Psoas muscle (tissue), 8 donors: Measurements from ENCODE around the gene TGM6. TPM values are rescaled to one million over a fixed set of nuclear protein-coding genes. Genes with fewer than 3 reads are reported as not detected.

ENCODE experiments used
- ATAC-seq, 4 donors: fragments of 200-7000 bp; cut with Tn5 transposase; one replicate each; pipeline ENCODE4 v1.9.1; 2020; ENCODE audit warnings: moderate library complexity in 3 of 4, mild to moderate bottlenecking in 2 of 4
- DNase-seq, 2 donors: peaks; one replicate each; pipeline ENCODE4 v3.0.0-alpha.2; 2020
- H3K27ac ChIP-seq: fragments of 200-600 bp; one replicate; pipeline ENCODE4 v1.8.0; 2022
- H3K27me3 ChIP-seq, 3 donors: fragments of 200-600 bp in 1 of 3; one replicate each; pipeline versions ENCODE4 v1.6.1 to v1.8.0; 2013 to 2022; ENCODE audit warnings: low read length in 2 of 3, mild to moderate bottlenecking in 2 of 3, moderate library complexity in 1 of 3; ENCODE audit not compliant: insufficient read depth in 3 of 3
- H3K36me3 ChIP-seq, 2 donors: fragments of 200-600 bp in 1 of 2; one replicate each; pipeline versions ENCODE4 v1.6.1 to v1.8.0; 2013 to 2022; ENCODE audit warnings: low read depth in 1 of 2, mild to moderate bottlenecking in 1 of 2, moderate library complexity in 1 of 2; ENCODE audit not compliant: insufficient read depth in 1 of 2
- H3K4me1 ChIP-seq: fragments of 200-600 bp; one replicate; pipeline ENCODE4 v1.8.0; 2022
- H3K4me3 ChIP-seq: fragments of 200-600 bp; one replicate; pipeline ENCODE4 v1.8.0; 2022; ENCODE audit warnings: mild to moderate bottlenecking
- H3K9me3 ChIP-seq: fragments of 200-600 bp; one replicate; pipeline ENCODE4 v1.8.0; 2022
- WGBS, 3 donors: extraction: QIAGEN DNeasy Blood & Tissue Kit; methylation state at CpG; one replicate each; pipeline versions ENCODE4 v1.1.6 to v1.1.7; 2013; 5-methylcytosine and 5-hydroxymethylcytosine counted together
- intact Hi-C, 2 donors: fragments of 100-400 bp; cut with DNase I; formaldehyde crosslinking; loops; one replicate each; pipeline versions ENCODE4 v1.11.0 to v1.14.2; 2022
- polyA plus RNA-seq, 3 donors: library from polyadenylated mRNA; stranded (reverse); fragments of 200-250 nt; gene quantifications; one replicate each; pipeline ENCODE4 v1.2.3, GENCODE V29; 2013
- total RNA-seq, 4 donors: library from RNA; stranded (reverse); fragmentation: NEBNext Ultra II Directional in 2 of 4; extraction: Animal tissue kit (Norgen Biotek cat#: 25700) in 2 of 4; gene quantifications; one replicate each; pipeline versions ENCODE4 v1.2.1 to v1.2.4, GENCODE V29; 2021 to 2023
- TF ChIP-seq, protein P1 (sequence below): fragments of 200-600 bp; IDR thresholded peaks from one replicate; pipeline ENCODE4 v1.8.0; 2022; ENCODE audit warnings: antibody characterized with exemption
- donor health status: healthy with polysubstance abuse.
- donor health status: DM: no; HTN: no; CAD: no; lungs with moderate emphysema.
- donor health status: Bipolar disorder and iron deficiency.
- donor health status: healthy.
- donor health status: DM: yes; HTN: yes; CAD: no.
- donor health status: DM: no; HTN: no; CAD: no.
- donor health status: DM: no; HTN: no; CAD: no.
- donor health status: DM: yes; HTN: yes; CAD: no.

Gene TGM6
- total and polyA plus RNA-seq, 7 donors, result not detected

DNA sequence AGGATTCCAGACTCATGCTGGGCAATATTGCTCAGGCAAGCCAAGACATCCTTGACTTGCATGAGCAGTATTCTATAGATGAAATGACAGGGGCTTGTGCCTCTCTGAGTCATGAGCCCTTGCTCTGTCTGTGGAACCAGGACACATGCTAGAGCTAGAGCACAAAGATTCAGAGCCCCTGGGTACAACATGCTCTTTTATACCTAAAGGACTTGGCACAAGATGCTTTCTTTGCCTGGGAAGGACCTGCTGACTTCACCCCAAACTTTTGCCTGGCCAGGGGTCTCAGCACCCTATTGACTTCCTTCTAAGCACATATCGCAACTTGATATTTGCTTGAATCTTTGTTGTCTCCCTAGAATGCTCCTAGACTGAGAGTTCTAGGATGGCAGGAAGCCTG is 27.4 kb downstream of the TGM6 start:
- no peaks in the 10 kb centered on the region for H3K36me3 ChIP-seq
- 93 to 95% (median 93%) methylated on average over 1 of the region's 1 CpG for WGBS, 3 donors
- no peaks in the 10 kb centered on the region for H3K4me1 ChIP-seq
- no peak overlapping the region for H3K27ac ChIP-seq
- ATAC-seq (no peak), DNase-seq (no peak)
- H3K4me3 ChIP-seq, result no peak overlapping the region
- intact Hi-C loops, result no loop called here
- no peaks in the 10 kb centered on the region for H3K9me3 ChIP-seq
- H3K27me3 ChIP-seq, result peaks cover 0 to 2% (median 0%) of the 10 kb centered on the region in 3 donors
- TF ChIP-seq, protein P1, sequence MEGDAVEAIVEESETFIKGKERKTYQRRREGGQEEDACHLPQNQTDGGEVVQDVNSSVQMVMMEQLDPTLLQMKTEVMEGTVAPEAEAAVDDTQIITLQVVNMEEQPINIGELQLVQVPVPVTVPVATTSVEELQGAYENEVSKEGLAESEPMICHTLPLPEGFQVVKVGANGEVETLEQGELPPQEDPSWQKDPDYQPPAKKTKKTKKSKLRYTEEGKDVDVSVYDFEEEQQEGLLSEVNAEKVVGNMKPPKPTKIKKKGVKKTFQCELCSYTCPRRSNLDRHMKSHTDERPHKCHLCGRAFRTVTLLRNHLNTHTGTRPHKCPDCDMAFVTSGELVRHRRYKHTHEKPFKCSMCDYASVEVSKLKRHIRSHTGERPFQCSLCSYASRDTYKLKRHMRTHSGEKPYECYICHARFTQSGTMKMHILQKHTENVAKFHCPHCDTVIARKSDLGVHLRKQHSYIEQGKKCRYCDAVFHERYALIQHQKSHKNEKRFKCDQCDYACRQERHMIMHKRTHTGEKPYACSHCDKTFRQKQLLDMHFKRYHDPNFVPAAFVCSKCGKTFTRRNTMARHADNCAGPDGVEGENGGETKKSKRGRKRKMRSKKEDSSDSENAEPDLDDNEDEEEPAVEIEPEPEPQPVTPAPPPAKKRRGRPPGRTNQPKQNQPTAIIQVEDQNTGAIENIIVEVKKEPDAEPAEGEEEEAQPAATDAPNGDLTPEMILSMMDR, result no peak

DNA sequence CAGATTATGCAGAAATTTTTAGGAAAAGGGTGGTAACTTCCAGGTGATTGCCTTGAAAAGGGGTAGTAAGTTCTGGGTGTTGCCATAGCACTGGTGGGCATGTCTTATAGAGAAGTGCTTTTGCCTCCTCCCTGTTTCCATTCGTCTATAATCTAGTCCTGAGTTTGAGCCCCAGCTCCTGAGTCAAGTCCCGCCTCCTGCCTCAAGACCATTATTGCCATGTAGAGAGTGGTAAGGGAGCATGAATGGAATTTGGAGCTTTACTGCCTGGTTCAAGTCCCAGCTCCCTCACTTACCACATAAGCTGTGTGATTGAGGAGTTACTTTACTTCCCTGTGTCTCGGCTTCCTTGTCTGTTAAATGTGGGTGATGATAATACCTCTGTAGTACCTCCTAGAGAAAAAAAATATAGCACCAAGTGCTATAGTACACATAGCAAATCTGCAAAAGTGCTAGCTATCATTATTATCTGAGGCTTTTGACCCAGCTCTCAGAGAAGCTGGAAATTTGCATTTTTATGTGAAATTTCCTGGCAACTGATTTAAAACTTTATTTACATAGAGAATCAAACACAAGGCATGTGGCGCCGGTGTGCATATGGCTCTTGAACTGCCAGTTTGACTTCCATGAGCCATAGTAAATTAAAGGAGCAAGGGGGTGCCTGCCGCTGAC is 36.0 kb downstream of the TGM6 start:
- no peaks in the 10 kb centered on the region for H3K4me1 ChIP-seq
- H3K27me3 ChIP-seq, result peaks cover 0 to 11% (median 1%) of the 10 kb centered on the region in 3 donors
- ATAC-seq (no peak), DNase-seq (no peak)
- no peak overlapping the region for H3K27ac ChIP-seq
- H3K4me3 ChIP-seq, result no peak overlapping the region
- TF ChIP-seq, protein P1, result no peak
- H3K9me3 ChIP-seq, result no peaks in the 10 kb centered on the region
- intact Hi-C loops, result no loop called here
- 73 to 78% (median 76%) methylated on average over 6 of the region's 6 CpGs for WGBS, 3 donors
- no peaks in the 10 kb centered on the region for H3K36me3 ChIP-seq

DNA sequence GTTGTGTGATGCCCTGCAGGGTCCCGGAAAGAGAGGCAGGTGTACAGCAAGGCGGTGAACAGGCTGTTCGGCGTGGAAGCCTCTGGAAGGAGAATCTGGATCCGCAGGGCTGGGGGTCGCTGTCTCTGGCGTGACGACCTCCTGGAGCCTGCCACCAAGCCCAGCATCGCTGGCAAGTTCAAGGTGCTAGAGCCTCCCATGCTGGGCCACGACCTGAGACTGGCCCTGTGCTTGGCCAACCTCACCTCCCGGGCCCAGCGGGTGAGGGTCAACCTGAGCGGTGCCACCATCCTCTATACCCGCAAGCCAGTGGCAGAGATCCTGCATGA is 36.5 kb downstream of the TGM6 start:
- Histone ChIP-seq H3K36me3 (no peaks in the 10 kb centered on the region), H3K4me1 (no peaks in the 10 kb centered on the region), H3K27ac (no peak overlapping the region), H3K4me3 (no peak overlapping the region), H3K27me3 (peaks cover 0 to 11% (median 1%) of the 10 kb centered on the region in 3 donors), H3K9me3 (no peaks in the 10 kb centered on the region)
- WGBS, 3 donors, result 84 to 87% (median 86%) methylated on average over 14 of the region's 14 CpGs
- DNase-seq (no peak), ATAC-seq (no peak)
- intact Hi-C loops, result no loop called here
- TF ChIP-seq, protein P1, result no peak

DNA sequence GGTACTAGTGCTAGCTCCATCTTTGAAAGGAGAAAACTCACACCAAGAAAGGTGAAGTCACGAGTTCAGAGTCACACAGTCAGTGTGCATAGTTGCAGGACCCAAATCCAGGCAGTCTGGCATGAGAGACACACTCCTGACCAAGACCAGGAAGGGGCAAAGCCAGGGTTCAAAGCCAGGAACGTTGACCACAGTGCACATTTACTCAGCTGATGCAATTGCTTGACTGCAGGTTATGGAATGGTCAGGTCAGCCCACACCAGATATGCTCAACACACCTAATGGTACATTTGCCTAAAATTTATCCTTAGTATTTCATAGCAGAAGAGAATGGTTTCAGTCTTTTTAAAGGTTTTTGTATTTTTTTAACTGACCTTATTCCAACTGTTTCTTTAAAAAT is 37.7 kb downstream of the TGM6 start:
- Histone ChIP-seq H3K36me3 (no peaks in the 10 kb centered on the region), H3K27me3 (peaks cover 0 to 11% (median 1%) of the 10 kb centered on the region in 3 donors), H3K9me3 (no peaks in the 10 kb centered on the region), H3K4me1 (no peaks in the 10 kb centered on the region), H3K4me3 (no peak overlapping the region), H3K27ac (no peak overlapping the region)
- 34 to 48% (median 37%) methylated on average over 2 of the region's 2 CpGs for WGBS, 3 donors
- ATAC-seq (no peak), DNase-seq (no peak)
- intact Hi-C loops, result no loop called here
- TF ChIP-seq, protein P1, result no peak

DNA sequence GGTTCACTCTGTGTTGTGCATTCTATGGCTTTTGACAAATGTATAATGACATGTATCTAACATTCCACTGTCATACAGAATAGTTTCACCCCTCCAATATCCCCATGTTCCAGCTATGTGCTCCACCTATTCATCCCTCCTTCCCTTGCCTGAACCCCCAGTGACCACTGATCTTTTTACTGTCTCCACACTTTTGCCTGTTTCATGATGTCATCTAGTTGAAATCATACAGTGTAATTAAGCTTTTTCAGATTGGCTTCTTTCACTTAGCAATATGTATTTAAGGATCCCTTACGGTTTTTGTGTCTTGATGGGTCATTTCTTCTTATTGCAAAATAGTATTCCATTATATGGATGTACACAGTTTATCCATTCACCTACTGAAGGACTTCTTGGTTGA is 39.8 kb downstream of the TGM6 start:
- ATAC-seq, result no peak
- 67 to 80% (median 68%) methylated on average over 1 of the region's 1 CpG for WGBS, 3 donors
- Histone ChIP-seq H3K36me3 (no peaks in the 10 kb centered on the region), H3K4me3 (no peak overlapping the region), H3K27ac (no peak overlapping the region), H3K9me3 (no peaks in the 10 kb centered on the region), H3K27me3 (peaks cover 0 to 5% (median 1%) of the 10 kb centered on the region in 3 donors), H3K4me1 (no peaks in the 10 kb centered on the region)
- TF ChIP-seq, protein P1, result no peak
- DNase-seq, result no peak
- intact Hi-C loops, result no loop called here
